HCT116 (cell line): ENCODE results near the gene TANC1. TPM values are rescaled to one million over a fixed set of nuclear protein-coding genes. Genes with fewer than 3 reads are reported as not detected.

Experiments used
- ATAC-seq: fragments of 200-7000 bp; cut with Tn5 transposase; 2 replicates; pipeline ENCODE4 v1.9.1; 2020; ENCODE audit warnings: mild to moderate bottlenecking, moderate library complexity
- BruUV-seq: library from RNA; stranded (reverse); fragments of 400-500 nt; replicated peaks from 2 replicates; lab custom pipeline; 2021; lab: Mats Ljungman, UMichigan
- CTCF ChIA-PET: fragments of 300-600 bp; sonication (Branson Sonifier 250); formaldehyde crosslinking; loops from one replicate; lab custom pipeline; 2021; ENCODE audit warnings: antibody characterized with exemption; lab: Charles Lee
- POLR2A ChIA-PET: fragments of 300-600, 350-600 bp; sonication (Branson Sonifier 250); formaldehyde crosslinking; loops from one replicate; lab custom pipeline; 2021; ENCODE audit warnings: antibody characterized with exemption; lab: Charles Lee
- RAD21 ChIA-PET, 2 experiments: fragments of 300-600 bp; sonication (Branson Sonifier 250); formaldehyde crosslinking; loops; one replicate each; lab custom pipeline; 2023; ENCODE audit warnings: low total read pairs in 2 of 2; ENCODE audit not compliant: uncharacterized antibody in 2 of 2, unreplicated experiment in 2 of 2, low non-redundant PET in 1 of 2; lab: Charles Lee
- DNase-seq: peaks from one replicate; pipeline ENCODE4 v3.0.0-alpha.2; 2010; ENCODE audit warnings: low read depth, low spot score
- H2AFZ ChIP-seq: fragments of 200-600 bp; shearing (Covaris generic), sonication (generic); 2 replicates; pipeline ENCODE4 v1.6.1; 2017; ENCODE audit warnings: low read depth, mixed run types, mixed read lengths, antibody characterized with exemption, low read length; ENCODE audit not compliant: poor library complexity, severe bottlenecking
- H3K27ac ChIP-seq: 2 replicates; pipeline ENCODE4 v1.5.1; 2012; ENCODE audit warnings: low read depth, low read length
- H3K27me3 ChIP-seq: fragments of 200-600 bp; sonication (generic); 2 replicates; pipeline ENCODE4 v1.6.1; 2016; ENCODE audit warnings: mixed run types, low read length, mixed read lengths; ENCODE audit not compliant: insufficient read depth
- H3K36me3 ChIP-seq, 2 experiments: fragments of 200-500 bp in 1 of 2; fragments of 200-600 bp in 1 of 2; sonication (Bioruptor generic) in 1 of 2; sonication (generic) in 1 of 2; 2 replicates each; pipeline versions ENCODE4 v1.5.1 to v1.6.1; 2014 to 2016; ENCODE audit warnings: low read length in 2 of 2, inconsistent platforms in 1 of 2, mixed read lengths in 1 of 2, mixed run types in 1 of 2; ENCODE audit not compliant: insufficient read depth in 2 of 2, control insufficient read depth in 1 of 2
- H3K4me1 ChIP-seq, 2 experiments: fragments of 200-600 bp in 1 of 2; sonication (generic) in 1 of 2; 2 replicates each; pipeline versions ENCODE4 v1.5.1 to v1.6.1; 2012 to 2017; ENCODE audit warnings: low read length in 2 of 2, inconsistent platforms in 1 of 2, mild to moderate bottlenecking in 1 of 2, mixed read lengths in 1 of 2, mixed run types in 1 of 2, moderate library complexity in 1 of 2; ENCODE audit not compliant: insufficient read depth in 2 of 2, control insufficient read depth in 1 of 2
- H3K4me2 ChIP-seq: fragments of 200-600 bp; sonication (generic); 2 replicates; pipeline ENCODE4 v1.6.1; 2017; ENCODE audit warnings: mixed run types, low read length, mixed read lengths
- H3K4me3 ChIP-seq, 2 experiments: fragments of 200-600 bp in 1 of 2; sonication (generic) in 1 of 2; replicated peaks in 1 of 2; 2 replicates each; pipeline ENCODE4 v1.5.1; 2011 to 2016; ENCODE audit warnings: low read length in 2 of 2, control low read depth in 1 of 2, low read depth in 1 of 2, mild to moderate bottlenecking in 1 of 2, mixed read lengths in 1 of 2, mixed run types in 1 of 2
- H3K79me2 ChIP-seq: fragments of 200-600 bp; sonication (generic); 2 replicates; pipeline ENCODE4 v1.6.1; 2017; ENCODE audit warnings: mild to moderate bottlenecking, mixed run types, low read length, moderate library complexity, mixed read lengths; ENCODE audit not compliant: insufficient read depth
- H3K9ac ChIP-seq: fragments of 200-600 bp; sonication (generic); 2 replicates; pipeline ENCODE4 v1.6.1; 2016; ENCODE audit warnings: low read length, mixed read lengths
- H3K9me2 ChIP-seq: fragments of 200-600 bp; sonication (generic), shearing (Covaris generic); 2 replicates; pipeline ENCODE4 v1.6.1; 2017; ENCODE audit warnings: mixed run types, mild to moderate bottlenecking, moderate library complexity; ENCODE audit not compliant: insufficient read depth
- H3K9me3 ChIP-seq, 2 experiments: fragments of 200-500 bp in 1 of 2; fragments of 200-600 bp in 1 of 2; sonication (Bioruptor generic) in 1 of 2; sonication (generic) in 1 of 2; 2 replicates each; pipeline ENCODE4 v1.6.1; 2014 to 2017; ENCODE audit warnings: low read length in 2 of 2, mixed read lengths in 2 of 2, inconsistent platforms in 1 of 2, low read depth in 1 of 2, mild to moderate bottlenecking in 1 of 2, mixed run types in 1 of 2, moderate library complexity in 1 of 2; ENCODE audit not compliant: control insufficient read depth in 1 of 2, insufficient read depth in 1 of 2
- H4K20me1 ChIP-seq: fragments of 200-600 bp; sonication (generic), shearing (Covaris generic); 2 replicates; pipeline ENCODE4 v1.6.1; 2017; ENCODE audit warnings: mixed run types, mild to moderate bottlenecking, moderate library complexity; ENCODE audit not compliant: insufficient read depth
- CTCF ChIP-seq, 3 experiments: fragments of 200-600 bp in 1 of 3; sonication (generic) in 1 of 3; IDR thresholded peaks in 2 of 3; conservative IDR thresholded peaks in 1 of 3; 2 replicates each; pipeline ENCODE4 v1.5.1; 2012 to 2017; ENCODE audit warnings: low read depth in 2 of 3, low read length in 2 of 3, antibody characterized with exemption in 1 of 3, borderline replicate concordance in 1 of 3, control low read depth in 1 of 3, mild to moderate bottlenecking in 1 of 3, mixed read lengths in 1 of 3, mixed run types in 1 of 3, moderate library complexity in 1 of 3; ENCODE audit not compliant: insufficient read depth in 1 of 3
- EGR1 ChIP-seq: IDR thresholded peaks from 2 replicates; pipeline ENCODE4 v1.6.1; 2012; ENCODE audit warnings: low read depth
- EZH2phosphoT487 ChIP-seq: fragments of 200-600 bp; IDR thresholded peaks from 2 replicates; pipeline ENCODE4 v1.6.1; 2018; ENCODE audit warnings: antibody characterized with exemption, borderline replicate concordance
- POLR2A ChIP-seq: IDR thresholded peaks from 2 replicates; pipeline ENCODE4 v1.7.0; 2011; ENCODE audit warnings: borderline replicate concordance; ENCODE audit not compliant: insufficient read depth, insufficient read length; ENCODE audit errors: extremely low read depth
- SRF ChIP-seq: IDR thresholded peaks from 2 replicates; pipeline ENCODE4 v1.6.1; 2012; ENCODE audit warnings: low read depth
- TCF7L2 ChIP-seq: IDR thresholded peaks from 2 replicates; pipeline ENCODE4 v1.7.0; 2011; ENCODE audit warnings: borderline replicate concordance, inconsistent platforms; ENCODE audit not compliant: insufficient read depth, insufficient read length; ENCODE audit errors: extremely low read depth
- YY1 ChIP-seq: IDR thresholded peaks from 2 replicates; pipeline ENCODE4 v1.6.1; 2011; ENCODE audit warnings: low read length, low read depth, moderate library complexity, mild to moderate bottlenecking; ENCODE audit not compliant: insufficient replicate concordance; ENCODE audit errors: extremely low read depth
- ZBTB33 ChIP-seq: IDR thresholded peaks from 2 replicates; pipeline ENCODE4 v1.6.1; 2011; ENCODE audit warnings: mild to moderate bottlenecking, low read length, moderate library complexity; ENCODE audit not compliant: insufficient replicate concordance; ENCODE audit errors: extremely low read depth
- intact Hi-C: fragments of 100-400 bp; cut with micrococcal nuclease; formaldehyde crosslinking; loops from 2 replicates; pipeline ENCODE4 v1.10.0; 2022
- total RNA-seq: library from RNA; stranded (reverse); gene quantifications from one replicate; pipeline ENCODE4 v1.2.1, GENCODE V29; 2021; ENCODE audit not compliant: unreplicated experiment

The TANC1 gene
- total RNA-seq, 1 experiment from 2014 or later: 15.1 TPM

GRCh38 chr2:159195697-159196096 is 227.3 kb downstream of the TANC1 start:
- ChIA-PET RAD21 (no interaction called here), CTCF (no interaction called here), POLR2A (no interaction called here)
- H3K4me3 ChIP-seq: no peak overlapping the region
- H3K4me1 ChIP-seq: no peaks in the 10 kb centered on the region
- no peaks in the 10 kb centered on the region for H4K20me1 ChIP-seq
- no peak overlapping the region for H2AFZ ChIP-seq
- TF ChIP-seq YY1 (no peak), CTCF (IDR thresholded peaks at IDR 0.05 in 2 of 3, conservative IDR thresholded peaks at IDR 0.05 in 1 of 3; ENCODE audit: borderline replicate concordance in 1 of 3, insufficient read depth in 1 of 3, low read depth in 2 of 3, low read length in 2 of 3) (no peak), EZH2phosphoT487 (no peak), SRF (no peak), TCF7L2 (no peak), POLR2A (no peak), EGR1 (no peak), ZBTB33 (no peak)
- H3K27me3 ChIP-seq: no peaks in the 10 kb centered on the region
- no peaks in the 10 kb centered on the region for H3K9me3 ChIP-seq
- H3K36me3 ChIP-seq: peaks cover 4 to 5% of the 10 kb centered on the region in 2 experiments; a peak in 2 of 4 replicates
- DNase-seq (no peak), ATAC-seq (no peak)
- no peaks in the 10 kb centered on the region for H3K9me2 ChIP-seq
- no peak overlapping the region for H3K4me2 ChIP-seq
- intact Hi-C loops: no loop called here
- H3K79me2 ChIP-seq: no peaks in the 10 kb centered on the region
- no peak overlapping the region for H3K27ac ChIP-seq
- no TSS peak for BruUV-seq
- H3K9ac ChIP-seq: no peak overlapping the region
